SK-N-MC (cell line): ENCODE data around the gene ADAMTS12.

Experiments
- DNase-seq: peaks from one replicate; pipeline ENCODE4 v3.0.0-alpha.2; 2011; ENCODE audit warnings: low read depth, low spot score
- H3K27ac ChIP-seq: fragments of 200-600 bp; sonication (generic); 2 replicates; pipeline ENCODE4 v1.5.1; 2016; ENCODE audit warnings: mixed run types
- H3K36me3 ChIP-seq: fragments of 200-600 bp; sonication (generic); 2 replicates; pipeline ENCODE4 v1.6.1; 2017; ENCODE audit warnings: antibody characterized with exemption, low read length, mixed read lengths; ENCODE audit not compliant: insufficient read depth
- H3K4me3 ChIP-seq: fragments of 200-600 bp; sonication (generic); 2 replicates; pipeline ENCODE4 v1.5.1; 2016
- H3K9ac ChIP-seq: fragments of 200-600 bp; sonication (generic); 2 replicates; pipeline ENCODE4 v1.8.0; 2017; ENCODE audit warnings: mixed run types, mixed read lengths; ENCODE audit not compliant: insufficient read length
- H3K9me3 ChIP-seq: fragments of 200-600 bp; sonication (generic); 2 replicates; pipeline ENCODE4 v1.6.1; 2017; ENCODE audit warnings: low read depth, mild to moderate bottlenecking, antibody characterized with exemption, low read length, moderate library complexity, mixed read lengths
- EZH2 ChIP-seq: fragments of 200-600 bp; sonication (generic); IDR thresholded peaks from one replicate; pipeline ENCODE4 v1.6.1; 2017; ENCODE audit warnings: antibody characterized with exemption
- FOXP2 ChIP-seq: optimal IDR thresholded peaks from 2 replicates; pipeline ENCODE3; 2011; ENCODE audit warnings: mild to moderate bottlenecking, moderate library complexity; ENCODE audit not compliant: insufficient read depth; ENCODE audit errors: extremely low read length, control extremely low read depth
- POLR2AphosphoS5 ChIP-seq: IDR thresholded peaks from 2 replicates; pipeline ENCODE4 v1.6.1; 2012; ENCODE audit warnings: mild to moderate bottlenecking, low read depth, low read length, borderline replicate concordance

Gene ADAMTS12

GRCh38 chr5:33474004-33474403 is 417.8 kb downstream of the ADAMTS12 start:
- no peak for DNase-seq
- Histone ChIP-seq H3K4me3 (no peak overlapping the region), H3K27ac (no peak overlapping the region)

More at GRCh38 chr5:33474004-33474403, 417.8 kb downstream of the ADAMTS12 start:
- Histone ChIP-seq H3K9ac (no peak overlapping the region), H3K9me3 (no peaks in the 10 kb centered on the region), H3K36me3 (peaks cover 52% of the 10 kb centered on the region)
- TF ChIP-seq EZH2 (no peak), FOXP2 (no peak), POLR2AphosphoS5 (no peak)
